K562 (cell line): ENCODE measurements around the gene GABPB1. TPM values are rescaled to one million over a fixed set of nuclear protein-coding genes. Genes with fewer than 3 reads are reported as not detected.

Source experiments
- BCLAF1 ChIP-seq, 2 experiments: fragments of 450-650 bp in 1 of 2; IDR thresholded peaks; 2 replicates each; pipeline ENCODE4 v1.6.1; 2011 to 2017; ENCODE audit warnings: low read depth in 2 of 2, antibody characterized with exemption in 1 of 2, borderline replicate concordance in 1 of 2, low read length in 1 of 2, mild to moderate bottlenecking in 1 of 2, mixed read lengths in 1 of 2; ENCODE audit not compliant: control insufficient read depth in 1 of 2
- CEBPZ ChIP-seq: fragments of 150-350 bp; IDR thresholded peaks from 2 replicates; pipeline ENCODE4 v1.6.1; 2014; ENCODE audit warnings: low read depth, mild to moderate bottlenecking, low read length, borderline replicate concordance
- COPS2 ChIP-seq: fragments of 450-650 bp; conservative IDR thresholded peaks from 2 replicates; pipeline ENCODE4 v1.6.1; 2016; ENCODE audit warnings: mild to moderate bottlenecking, moderate library complexity
- CUX1 ChIP-seq: fragments of 200-800 bp; sonication (Bioruptor generic); IDR thresholded peaks from 2 replicates; pipeline ENCODE4 v1.6.1; 2016; ENCODE audit warnings: missing genetic modification characterization, missing compliant biosample characterization
- FIP1L1 ChIP-seq: fragments of 200-400 bp; formaldehyde crosslinking; IDR thresholded peaks from 2 replicates; pipeline ENCODE4 v1.6.1; 2018; ENCODE audit warnings: mild to moderate bottlenecking, low read depth, low read length; ENCODE audit not compliant: poor library complexity, severe bottlenecking
- FOXP1 ChIP-seq: sonication (generic); formaldehyde crosslinking; IDR thresholded peaks from 2 replicates; pipeline ENCODE4 v1.8.0; 2022; ENCODE audit warnings: mild to moderate bottlenecking, missing genetic modification reagents
- RAD21 ChIP-seq, 2 experiments: fragments of 250-450 bp in 1 of 2; fragments of 450-650 bp in 1 of 2; sonication (Bioruptor Pico) in 1 of 2; formaldehyde crosslinking in 1 of 2; IDR thresholded peaks in 1 of 2; conservative IDR thresholded peaks in 1 of 2; 2 replicates each; pipeline versions ENCODE4 v1.4.0 to v1.8.0; 2020 to 2022; ENCODE audit warnings: mild to moderate bottlenecking in 2 of 2, moderate library complexity in 1 of 2
- SMAD3 ChIP-seq: fragments of 450-650 bp; formaldehyde crosslinking; conservative IDR thresholded peaks from 2 replicates; pipeline ENCODE4 v1.4.0; 2020; ENCODE audit warnings: mild to moderate bottlenecking
- ZBTB7A ChIP-seq: IDR thresholded peaks from 2 replicates; pipeline ENCODE4 v1.6.1; 2011; ENCODE audit warnings: low read depth, mild to moderate bottlenecking, low read length, moderate library complexity, borderline replicate concordance; ENCODE audit not compliant: control insufficient read depth
- ZKSCAN1 ChIP-seq: fragments of 150-350 bp; IDR thresholded peaks from 2 replicates; pipeline ENCODE4 v1.6.1; 2016; ENCODE audit warnings: low read depth, low read length
- ZNF395 ChIP-seq: fragments of 200-800 bp; sonication (Bioruptor generic); IDR thresholded peaks from 2 replicates; pipeline ENCODE4 v1.6.1; 2017; ENCODE audit warnings: missing genetic modification characterization, missing compliant biosample characterization
- ZNF75A ChIP-seq: fragments of 450-650 bp; formaldehyde crosslinking; IDR thresholded peaks from 2 replicates; pipeline ENCODE4 v1.4.0; 2020; ENCODE audit warnings: mild to moderate bottlenecking
- polyA plus RNA-seq, 8 experiments: library from polyadenylated mRNA; depleted of rRNA in 4 of 8; stranded (reverse) in 5 of 8; unstranded in 3 of 8; fragments of >200 nt; fragmentation: Nextera tagmentation in 2 of 8; fragmentation: Illumina TruSeq in 1 of 8; extraction: Ambion mirVana in 2 of 8; extraction: Trizol in 1 of 8; gene quantifications; 2 replicates each; pipeline versions ENCODE4 v1.2.1 to v1.2.3, GENCODE V29; 2011 to 2014; ENCODE audit warnings: inconsistent platforms in 1 of 8, missing spikeins in 1 of 8
- total RNA-seq, 7 experiments: library from RNA; depleted of rRNA in 6 of 7; stranded (reverse); fragments of >200 nt in 6 of 7; fragmentation: Illumina TruSeq in 2 of 7; extraction: Trizol in 2 of 7; gene quantifications; 2 replicates each; pipeline versions ENCODE4 v1.2.1 to v1.2.3, GENCODE V29; 2011 to 2021; ENCODE audit warnings: low replicate concordance in 1 of 7

The GABPB1 gene
- total and polyA plus RNA-seq, 9 of the 15 experiments (the other 6 are each of a cell fraction or from before 2014, with no cell fraction given) = 11.8 to 42.3 (median 33.2) TPM

GRCh38 chr15:50339717-50340116 lies 15.3 kb downstream of the GABPB1 start (continued):
- TF ChIP-seq CEBPZ = no peak
- no peak for TF ChIP-seq ZBTB7A
- TF ChIP-seq SMAD3 (CRISPR knock-in tag) = no peak
- TF ChIP-seq BCLAF1 (IDR thresholded peaks at IDR 0.05; ENCODE audit: borderline replicate concordance in 1 of 2, control insufficient read depth in 1 of 2, low read depth in 2 of 2, low read length in 1 of 2) = no peak
- no peak for TF ChIP-seq ZNF75A (CRISPR knock-in tag)
- TF ChIP-seq FOXP1 (CRISPR knock-in tag) = no peak
- no peak for TF ChIP-seq ZKSCAN1
- no peak for TF ChIP-seq ZNF395 (CRISPR knock-in tag)
- no peak for TF ChIP-seq COPS2
- TF ChIP-seq FIP1L1 = no peak
- no peak for TF ChIP-seq RAD21 (CRISPR knock-in tag; conservative IDR thresholded peaks at IDR 0.05 in 1 of 2, IDR thresholded peaks at IDR 0.05 in 1 of 2)
- no peak for TF ChIP-seq CUX1
